NCI-H187 treated with DMSO at 0.1 percent for 48 hours (cell line): Measurements from ENCODE around the gene NHLRC4.
A peak's percentile ranks its signal among the peaks of the same experiment; 100 is the strongest.

Source experiments
- DNase-seq: peaks from one replicate; lab custom pipeline; 2025; lab: John Stamatoyannopoulos, UW

NHLRC4 gene

DNA sequence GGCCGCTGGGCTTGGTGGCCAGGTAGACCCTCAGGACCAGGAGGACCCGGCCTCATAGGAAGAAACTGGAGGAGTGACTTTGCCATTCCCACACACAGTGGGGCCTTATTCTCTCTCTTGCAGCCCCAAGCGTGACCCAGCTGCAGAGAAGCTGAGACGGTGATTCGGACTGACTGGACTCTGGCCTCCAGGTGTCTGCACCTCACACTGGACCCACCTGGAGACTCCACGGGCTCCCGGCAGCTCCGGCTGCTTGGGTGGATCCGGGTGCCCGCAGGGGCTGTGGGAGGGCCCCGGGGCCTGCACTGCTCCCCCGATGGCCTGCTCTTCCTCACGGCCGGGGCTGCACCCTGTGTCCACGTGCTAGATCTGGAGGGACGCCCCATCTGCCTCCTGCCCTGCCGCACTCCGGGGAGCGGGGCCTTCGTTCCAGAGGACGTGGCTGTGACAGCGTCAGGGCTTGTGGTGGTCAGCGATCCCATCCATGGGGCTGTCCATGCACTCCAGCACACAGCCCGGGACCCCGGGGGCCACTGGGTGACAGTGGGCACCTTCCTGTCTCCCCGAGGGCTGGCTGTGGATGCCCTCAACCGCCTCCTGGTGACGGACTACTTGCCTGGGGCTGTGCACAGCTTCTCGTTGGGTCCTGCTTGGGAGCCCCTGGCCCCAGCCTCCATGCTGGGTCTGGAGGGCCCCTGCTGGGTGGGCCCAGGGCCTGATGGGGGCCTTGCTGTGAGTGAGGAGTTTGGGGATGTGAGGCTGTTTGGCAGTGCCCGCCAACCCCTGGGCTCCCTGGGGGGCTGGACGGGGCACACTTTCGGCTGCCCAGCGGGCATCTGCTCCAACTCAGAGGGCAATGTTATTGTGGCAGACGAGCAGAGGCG lies 810 bp downstream of the NHLRC4 start:
- DNase-seq: no peak

DNA sequence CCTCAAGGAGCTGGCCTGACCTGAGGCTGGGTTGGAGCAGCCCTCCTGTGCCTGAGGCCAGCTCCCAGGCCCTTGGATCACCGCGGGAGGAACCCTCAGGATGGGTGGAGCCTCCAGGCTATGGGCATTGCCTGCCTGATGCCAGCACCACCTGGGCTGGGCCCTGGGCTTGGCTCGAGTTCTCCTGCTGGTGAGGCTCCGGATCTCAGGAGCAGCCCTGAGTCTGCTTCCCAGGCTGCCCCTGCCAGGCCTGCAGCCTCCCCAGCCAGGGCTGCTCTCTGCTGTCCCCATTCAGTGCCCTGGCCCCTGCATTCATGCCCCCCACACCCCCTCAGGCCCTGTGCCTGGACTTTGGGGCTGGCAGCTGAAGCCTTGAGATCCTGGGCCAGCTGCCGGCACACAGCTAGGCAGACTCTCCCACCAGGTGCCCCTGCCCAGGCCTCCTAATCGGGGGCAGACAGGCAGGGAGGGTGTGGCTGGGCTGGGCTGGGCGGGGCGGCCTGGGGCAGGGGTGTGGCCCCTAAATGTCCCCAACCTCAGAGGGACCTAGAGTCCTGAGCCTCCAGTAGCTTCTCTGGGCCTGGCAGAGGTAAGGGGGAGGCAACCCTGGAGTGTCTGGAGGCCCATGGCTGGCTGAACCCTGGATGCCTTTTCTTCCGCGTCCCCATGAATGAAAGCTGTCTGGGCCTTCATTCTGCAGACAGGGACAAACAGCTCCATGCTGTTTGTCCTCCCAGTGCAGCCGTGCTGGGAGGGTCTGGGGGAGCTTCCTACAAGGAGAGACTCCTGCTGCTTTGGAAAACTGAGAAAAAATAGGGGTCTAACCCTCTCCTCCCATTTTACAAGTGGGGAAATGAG lies 1.8 kb downstream of the NHLRC4 start:
- no peak for DNase-seq

DNA sequence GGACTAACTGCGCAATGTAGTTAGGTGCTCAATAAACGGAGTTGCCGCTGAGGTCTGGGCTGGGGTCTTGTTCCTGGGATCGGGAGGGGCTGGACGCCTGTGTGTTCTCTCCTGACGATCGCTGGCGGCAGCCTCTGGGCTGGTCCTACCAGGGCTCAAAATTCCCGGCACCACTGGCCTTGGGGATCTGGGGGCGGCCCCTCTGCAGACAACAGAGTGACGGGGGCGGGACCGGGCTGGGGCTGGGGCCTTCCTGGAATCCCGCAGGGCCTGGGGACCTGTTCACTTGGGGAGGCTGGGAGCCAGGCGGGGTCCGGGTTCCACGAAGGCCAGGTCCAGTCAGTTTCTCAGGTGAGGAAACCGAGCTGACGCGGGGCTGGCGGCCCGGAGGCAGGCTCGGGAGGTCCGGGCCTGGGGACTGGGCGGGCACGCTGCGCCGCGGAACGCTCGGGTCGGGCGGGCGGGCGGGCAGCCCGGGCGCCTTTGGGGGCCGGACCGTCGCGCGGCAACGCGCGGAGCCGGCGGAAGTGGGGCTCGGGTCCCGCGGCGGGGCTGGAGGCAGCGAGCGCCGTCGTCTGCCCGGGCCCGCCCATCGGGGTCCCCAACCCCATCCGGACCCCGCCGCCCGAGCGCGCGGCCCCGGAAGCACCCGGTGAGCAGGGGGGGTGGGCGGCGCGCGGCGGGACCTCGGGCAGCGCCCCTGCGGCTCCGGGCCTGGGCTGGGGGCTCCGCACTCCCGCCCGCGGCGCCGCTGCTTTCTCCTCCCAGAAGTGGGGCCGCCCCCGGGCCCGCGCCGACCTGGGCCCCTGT lies 2.8 kb downstream of the NHLRC4 start, which contains the start of gene PIGQ:
Gene PIGQ (plus strand): TSS at position 524 of the 810 bp plus-strand sequence. CDS start 4,107 bp downstream, outside the sequence.
- DNase-seq: no peak

DNA sequence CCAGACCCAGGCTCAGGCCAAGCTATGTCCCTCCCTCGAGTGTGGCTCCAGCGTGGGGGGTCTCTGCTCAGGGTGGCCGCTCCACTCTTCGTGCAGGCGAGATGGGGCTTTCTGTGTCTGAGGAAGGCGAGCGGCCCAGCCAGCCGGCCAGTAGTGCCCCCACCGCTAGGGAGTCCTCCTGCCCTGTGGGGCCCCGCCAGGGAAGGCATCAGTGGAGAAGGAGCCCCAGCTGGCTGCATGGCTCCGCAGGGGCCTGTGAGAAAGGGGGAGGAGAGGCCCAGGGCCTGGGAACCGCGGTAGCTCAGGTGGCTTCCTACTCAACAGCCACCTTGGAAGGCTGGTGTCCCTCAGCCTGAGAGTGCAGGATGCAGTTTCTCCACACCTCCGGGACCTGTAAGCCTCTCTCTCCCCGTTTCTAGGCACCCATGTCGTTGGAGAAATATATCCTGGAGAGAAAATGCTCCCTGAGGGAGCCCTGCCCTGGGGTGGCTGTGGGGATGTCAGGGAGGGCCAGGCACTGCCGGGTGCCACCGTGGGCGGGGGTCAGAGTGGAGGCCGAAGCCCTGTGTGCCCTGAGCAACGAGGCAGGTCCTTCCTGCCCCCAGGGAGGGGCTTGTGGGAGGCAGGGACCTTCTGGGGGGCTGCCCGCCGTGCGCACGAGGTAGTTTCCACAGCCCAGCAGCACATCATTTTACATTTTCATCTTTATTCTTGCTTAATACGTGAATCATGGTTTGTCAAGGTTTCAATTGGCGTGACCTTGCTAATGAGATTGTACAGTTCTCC lies 6.3 kb downstream of the NHLRC4 start:
- DNase-seq: no peak

DNA sequence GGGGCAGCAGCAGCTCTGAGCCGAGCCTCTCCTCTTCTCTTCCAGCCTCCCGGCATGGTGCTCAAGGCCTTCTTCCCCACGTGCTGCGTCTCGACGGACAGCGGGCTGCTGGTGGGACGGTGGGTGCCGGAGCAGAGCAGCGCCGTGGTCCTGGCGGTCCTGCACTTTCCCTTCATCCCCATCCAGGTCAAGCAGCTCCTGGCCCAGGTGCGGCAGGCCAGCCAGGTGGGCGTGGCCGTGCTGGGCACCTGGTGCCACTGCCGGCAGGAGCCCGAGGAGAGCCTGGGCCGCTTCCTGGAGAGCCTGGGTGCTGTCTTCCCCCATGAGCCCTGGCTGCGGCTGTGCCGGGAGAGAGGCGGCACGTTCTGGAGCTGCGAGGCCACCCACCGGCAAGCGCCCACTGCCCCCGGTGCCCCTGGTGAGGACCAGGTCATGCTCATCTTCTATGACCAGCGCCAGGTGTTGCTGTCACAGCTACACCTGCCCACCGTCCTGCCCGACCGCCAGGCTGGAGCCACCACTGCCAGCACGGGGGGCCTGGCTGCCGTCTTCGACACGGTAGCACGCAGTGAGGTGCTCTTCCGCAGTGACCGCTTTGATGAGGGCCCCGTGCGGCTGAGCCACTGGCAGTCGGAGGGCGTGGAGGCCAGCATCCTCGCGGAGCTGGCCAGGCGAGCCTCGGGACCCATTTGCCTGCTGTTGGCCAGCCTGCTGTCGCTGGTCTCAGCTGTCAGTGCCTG lies 7.4 kb downstream of the NHLRC4 start:
- DNase-seq: no peak

DNA sequence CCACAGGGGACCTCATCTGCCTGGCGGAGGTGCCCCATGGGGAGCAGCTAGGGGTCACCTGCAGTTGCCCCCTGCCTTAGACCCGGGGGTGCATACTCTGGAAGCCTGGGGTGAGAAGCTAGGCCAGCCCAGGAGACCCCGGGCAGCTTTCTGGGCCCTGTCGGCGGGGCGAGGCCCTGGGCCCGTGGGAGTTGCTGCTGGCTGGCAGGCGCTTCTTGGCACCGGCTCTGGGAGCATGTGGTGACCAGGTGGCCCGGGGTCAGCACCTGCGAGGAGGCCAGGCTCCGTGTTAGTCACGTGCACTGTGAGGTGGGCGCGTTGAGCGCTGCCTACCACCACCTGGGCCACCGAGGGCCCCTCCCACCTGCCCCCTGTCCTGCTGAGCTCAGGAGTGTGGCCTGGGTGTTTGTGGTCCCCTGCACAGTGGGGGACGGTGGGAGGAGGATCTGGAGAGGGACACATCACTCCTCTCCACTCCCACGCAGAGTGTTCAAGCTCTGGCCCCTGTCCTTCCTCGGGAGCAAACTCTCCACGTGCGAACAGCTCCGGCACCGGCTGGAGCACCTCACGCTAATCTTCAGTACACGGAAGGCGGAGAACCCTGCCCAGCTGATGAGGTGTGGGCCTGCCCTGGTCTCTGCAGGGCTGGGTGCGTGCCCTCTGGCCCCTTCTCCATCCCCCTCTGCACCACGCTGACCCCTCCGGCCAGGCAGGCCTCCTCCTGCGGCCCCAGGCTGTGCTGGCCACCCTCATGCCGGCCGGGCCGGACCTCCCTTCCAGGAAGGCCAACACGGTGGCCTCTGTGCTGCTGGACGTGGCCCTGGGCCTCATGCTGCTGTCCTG lies 8.8 kb downstream of the NHLRC4 start:
- no peak for DNase-seq

DNA sequence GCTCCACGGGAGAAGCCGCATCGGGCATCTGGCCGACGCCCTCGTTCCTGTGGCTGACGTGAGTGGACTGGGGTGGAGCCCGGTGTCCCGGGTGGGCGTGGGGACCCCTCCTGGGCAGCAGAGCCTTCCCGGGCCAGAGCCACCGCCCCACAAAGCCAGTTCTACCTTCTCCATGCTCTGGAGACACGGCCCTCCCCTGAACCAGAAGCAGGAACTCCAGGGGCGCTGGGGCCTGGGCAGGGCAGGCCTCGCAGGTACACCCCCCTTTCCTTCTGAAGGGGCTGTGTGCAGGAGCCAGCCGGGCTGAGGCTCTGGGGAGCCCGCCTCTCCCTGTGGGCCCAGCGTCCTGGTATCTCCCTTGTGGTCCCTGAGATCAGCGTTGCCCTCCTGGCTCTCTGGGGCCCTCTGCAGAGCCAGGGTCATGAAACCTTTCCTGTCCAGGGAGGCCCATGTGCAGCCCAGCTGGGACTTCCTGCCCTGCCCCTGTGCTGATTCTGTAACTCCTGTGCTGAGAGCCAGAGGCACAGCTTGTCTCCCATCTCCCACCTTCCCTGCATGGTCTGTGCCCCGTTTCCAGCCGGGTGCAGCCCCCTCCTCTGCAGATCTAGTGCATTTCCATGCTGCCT lies 9.5 kb downstream of the NHLRC4 start:
- DNase-seq: no peak

DNA sequence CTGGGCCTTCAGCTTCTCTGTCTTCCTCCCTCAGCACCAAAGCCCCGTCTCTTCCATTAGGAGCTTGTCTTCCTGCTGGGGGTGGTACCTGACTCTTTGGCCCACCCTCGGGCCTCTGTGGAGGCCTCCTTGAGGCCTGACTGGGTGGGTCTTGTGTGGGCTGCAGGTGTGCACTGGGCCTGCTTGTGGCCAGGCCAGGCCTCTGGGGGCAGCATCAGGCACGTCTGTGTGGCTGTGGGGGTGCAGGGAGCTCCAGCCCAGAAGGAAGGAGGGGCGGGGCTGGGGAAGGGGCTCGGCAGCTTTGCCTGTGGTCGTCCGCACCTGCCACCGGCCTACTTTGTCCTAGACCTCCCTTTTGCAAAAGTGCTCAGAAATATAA lies 10.0 kb downstream of the NHLRC4 start:
- no peak for DNase-seq

DNA sequence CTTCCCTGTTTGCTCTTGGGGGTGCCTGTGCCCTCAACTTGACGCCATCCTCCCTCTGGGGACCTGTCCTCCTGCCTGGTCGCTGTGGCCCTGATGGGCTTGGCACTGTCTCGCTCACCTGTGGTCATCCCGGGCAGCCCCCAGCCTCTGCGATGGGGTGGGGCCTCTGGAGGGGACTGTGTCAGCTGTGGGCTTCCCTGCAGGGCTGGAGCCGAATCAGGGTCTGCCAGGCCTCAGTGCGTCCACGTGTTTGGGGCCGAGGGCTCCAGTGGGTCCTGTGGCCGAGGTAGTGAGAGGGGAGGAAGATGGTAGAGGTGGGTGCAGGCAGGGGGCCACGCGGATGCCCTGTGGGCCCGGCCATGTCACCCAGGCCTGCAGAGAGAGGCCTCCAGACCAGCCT lies 11.0 kb downstream of the NHLRC4 start:
- no peak for DNase-seq

DNA sequence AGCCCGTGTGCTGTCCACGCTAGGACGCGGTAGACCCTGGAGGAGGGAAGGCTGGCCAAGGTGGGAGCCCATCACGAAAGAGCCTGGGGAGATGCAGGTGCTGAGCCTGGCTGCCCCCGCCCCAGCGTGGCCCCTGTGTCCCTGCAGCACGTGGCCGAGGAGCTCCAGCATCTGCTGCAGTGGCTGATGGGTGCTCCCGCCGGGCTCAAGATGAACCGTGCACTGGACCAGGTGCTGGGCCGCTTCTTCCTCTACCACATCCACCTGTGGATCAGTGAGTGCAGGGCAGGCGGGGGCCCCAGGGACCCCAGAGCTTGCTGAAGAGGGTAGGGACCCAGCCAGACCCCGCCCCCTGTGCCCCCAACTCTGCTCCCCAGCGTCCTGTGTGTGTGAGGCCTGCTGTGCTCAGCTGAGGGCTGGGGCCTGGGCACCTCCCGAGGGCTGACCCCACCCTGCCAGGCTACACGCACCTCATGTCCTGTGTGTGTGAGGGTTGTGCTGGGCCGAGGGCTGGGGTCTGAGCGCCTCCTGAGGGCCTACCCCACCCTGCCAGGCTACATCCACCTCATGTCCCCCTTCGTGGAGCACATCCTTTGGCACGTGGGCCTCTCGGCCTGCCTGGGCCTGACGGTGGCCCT lies 11.5 kb downstream of the NHLRC4 start:
- no peak for DNase-seq

DNA sequence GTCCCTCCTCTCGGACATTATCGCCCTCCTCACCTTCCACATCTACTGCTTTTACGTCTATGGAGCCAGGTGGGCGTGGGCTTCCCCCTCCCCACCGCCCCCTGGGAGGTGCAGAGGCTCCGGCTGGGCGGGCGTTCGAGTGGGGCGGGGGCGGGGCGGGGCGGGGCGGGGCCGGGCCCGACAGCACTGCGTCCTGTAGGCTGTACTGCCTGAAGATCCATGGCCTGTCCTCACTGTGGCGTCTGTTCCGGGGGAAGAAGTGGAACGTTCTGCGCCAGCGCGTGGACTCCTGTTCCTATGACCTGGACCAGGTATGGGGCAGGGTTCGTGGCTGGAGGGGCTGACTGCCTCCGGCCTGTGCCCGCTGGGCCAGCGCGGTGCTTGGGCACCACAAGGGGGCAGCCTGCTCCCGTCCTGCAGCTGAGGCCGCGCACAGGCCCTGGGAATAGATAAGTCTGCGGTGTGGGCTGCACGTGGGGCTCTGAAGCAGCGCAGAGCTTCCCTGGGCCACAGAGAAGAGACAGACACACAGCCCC lies 12.1 kb downstream of the NHLRC4 start:
- DNase-seq: peak; percentile 35

DNA sequence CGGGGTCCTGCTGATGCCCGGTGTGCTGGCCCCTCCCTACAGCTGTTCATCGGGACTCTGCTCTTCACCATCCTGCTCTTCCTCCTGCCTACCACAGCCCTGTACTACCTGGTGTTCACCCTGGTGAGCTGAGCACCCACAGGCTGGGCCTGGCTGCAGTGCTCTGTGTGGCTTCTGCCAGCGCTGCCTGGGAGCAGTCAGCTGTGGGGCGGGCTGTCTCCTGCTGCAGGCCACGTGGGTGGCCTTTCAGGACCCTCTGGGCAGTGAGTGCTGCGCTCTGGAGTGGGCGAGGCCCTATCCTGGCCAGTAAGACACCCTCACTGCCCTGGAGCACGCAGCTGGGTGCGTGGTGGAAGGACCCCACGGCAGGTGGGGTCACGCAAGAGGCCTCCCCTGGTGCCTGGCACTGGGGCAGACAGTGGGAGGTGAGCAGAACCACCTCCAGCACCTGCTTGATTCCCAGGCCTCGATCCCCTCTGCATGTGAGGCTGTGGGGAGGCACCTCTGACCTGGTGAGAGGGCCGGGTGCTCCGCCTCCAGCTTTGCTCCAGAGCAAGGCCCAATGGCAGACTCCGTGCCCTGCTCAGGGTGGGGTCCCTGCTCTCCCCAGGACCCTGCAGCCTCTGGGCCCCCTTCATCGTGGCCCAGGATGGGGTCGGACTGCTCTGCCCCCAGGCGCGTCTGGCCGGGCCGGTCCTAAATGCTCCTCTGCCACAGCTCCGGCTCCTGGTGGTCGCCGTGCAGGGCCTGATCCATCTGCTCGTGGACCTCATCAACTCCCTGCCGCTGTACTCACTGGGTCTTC lies 13.5 kb downstream of the NHLRC4 start:
- DNase-seq: no peak

DNA sequence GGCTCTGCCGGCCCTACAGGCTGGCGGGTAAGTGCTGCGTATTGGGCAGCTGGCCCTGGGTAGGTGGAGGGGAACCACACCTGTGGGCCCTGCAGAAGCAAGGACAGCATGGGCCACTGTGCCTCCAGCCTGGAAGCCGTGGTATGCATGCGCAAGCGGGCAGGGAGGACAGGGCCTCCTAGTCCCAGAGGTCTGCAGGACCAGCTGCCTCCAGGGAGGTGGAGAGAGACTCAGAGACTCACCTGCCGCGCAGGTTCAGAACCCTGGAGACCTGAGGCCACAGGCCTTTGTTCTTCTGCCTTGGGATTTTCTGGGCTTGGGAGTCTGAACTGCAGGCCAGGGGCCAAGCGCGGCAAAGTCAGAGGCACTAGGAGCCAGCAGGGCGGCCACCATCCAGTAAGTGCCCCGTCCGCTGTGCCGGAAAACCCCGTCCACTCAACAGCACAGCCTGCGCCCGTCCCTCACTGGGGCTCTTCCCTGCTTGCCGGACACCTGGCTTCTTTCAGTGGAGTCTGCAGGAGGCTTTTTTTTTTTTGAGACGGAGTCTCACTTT lies 14.2 kb downstream of the NHLRC4 start:
- DNase-seq: no peak

DNA sequence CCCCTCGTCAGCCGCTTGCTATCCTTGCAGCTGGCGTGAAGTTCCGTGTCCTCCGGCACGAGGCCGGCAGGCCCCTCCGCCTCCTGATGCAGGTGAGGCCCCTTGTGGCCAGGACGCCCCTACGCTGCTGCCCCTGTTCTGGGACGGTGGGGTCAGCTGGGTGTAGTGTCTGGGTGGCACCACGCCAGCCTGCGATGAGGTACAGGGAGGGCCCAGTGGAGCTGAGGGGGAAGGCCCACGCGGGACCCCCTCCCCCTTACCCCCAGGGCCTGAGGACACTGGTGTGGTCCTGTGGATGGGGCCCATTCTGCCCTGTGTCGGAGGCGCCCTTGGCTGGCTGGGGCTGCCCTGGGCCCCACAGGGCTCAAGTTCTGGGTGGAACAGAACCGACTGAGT lies 15.4 kb downstream of the NHLRC4 start:
- DNase-seq: no peak

DNA sequence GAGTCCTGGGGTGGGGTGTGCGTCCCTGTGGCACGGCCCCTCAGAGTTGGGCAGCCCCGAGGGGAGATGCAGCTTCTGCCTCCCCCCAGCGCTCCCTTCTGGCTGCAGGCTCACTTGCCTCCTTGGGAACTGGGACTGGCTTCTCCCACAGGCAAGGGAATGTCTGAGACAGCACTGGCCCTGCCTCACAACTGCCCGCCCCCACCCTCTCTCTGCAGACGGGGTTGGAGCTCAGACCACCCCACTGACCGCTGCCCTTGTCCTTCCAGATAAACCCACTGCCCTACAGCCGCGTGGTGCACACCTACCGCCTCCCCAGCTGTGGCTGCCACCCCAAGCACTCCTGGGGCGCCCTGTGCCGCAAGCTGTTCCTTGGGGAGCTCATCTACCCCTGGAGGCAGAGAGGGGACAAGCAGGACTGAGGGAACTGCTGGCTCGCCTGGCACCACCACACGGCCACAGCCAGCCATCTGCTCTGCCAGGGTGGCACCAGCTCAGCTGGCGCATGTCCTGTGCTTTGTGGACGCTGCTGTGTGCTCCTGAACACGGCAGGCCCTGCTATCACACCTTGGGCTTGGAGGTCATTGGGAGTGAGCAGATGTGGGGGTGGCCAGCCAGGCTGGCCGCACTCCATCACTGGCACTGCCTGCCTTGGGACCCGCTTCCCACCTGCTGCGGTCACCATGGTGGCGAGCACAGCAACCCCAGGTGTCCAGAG lies 16.0 kb downstream of the NHLRC4 start:
- DNase-seq: no peak

DNA sequence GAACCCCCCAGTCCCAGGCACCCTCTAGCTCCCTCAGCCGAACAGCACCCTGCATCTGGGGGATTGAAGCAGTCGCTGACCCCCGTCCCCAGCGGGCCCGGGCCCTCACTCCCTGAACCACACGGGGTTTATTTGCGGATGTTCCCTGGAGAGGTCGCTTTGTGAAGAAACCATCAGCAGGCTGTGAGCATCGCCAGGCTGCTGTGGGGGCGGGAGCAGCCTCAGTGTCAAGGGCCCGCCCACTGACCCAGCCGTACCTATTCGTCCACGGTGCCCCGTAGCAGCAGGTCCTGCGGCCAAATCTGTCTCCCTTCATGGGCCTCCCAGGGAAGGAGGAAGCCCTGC lies 16.6 kb downstream of the NHLRC4 start:
- no peak for DNase-seq
